Measurements from ENCODE around the gene BRINP2.

Gene BRINP2

DNA sequence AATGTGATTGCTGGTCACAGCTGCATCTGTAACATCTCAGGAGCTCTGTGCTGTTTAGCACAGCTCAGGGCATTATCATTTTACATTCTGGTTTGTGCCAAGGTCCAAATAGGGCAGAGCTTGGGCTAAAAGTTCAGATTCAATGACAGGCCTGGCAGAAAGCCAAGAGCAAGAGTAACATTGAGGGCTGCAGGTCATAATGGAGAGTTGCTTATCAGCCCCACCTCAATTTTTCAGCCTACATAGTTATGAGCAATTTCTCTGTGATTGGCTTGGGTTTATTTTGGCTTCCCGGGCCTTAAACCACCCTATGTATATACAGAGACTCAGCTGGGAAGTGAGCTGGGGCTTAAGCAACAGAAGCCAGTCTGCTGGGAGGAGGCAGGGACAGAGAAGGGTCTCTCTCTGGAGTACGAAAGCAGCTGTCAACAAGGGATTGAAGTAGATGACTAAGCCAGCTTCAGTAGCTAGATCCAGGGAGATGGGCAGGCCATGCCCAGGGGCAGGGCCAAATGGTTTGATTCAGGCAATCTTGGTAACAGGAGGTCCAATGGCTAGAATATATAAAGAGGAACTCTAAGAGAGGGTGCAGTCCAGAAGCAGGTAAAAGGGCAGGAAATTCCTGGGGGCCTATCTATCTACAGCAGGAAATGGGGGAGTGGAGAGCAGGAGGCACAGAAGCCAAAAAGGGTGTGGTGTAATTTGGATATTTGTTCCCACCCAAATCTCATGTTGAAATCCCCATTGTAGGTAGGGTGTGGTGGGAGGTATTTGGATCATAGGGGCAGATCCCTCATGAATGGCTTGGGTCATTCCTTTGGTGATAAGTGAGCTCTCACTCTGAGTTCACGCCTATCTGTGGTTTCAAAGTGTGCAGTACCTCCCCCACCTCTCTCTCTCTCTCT lies 49.0 kb downstream of the BRINP2 start:
- ATAC-seq, result no peak

DNA sequence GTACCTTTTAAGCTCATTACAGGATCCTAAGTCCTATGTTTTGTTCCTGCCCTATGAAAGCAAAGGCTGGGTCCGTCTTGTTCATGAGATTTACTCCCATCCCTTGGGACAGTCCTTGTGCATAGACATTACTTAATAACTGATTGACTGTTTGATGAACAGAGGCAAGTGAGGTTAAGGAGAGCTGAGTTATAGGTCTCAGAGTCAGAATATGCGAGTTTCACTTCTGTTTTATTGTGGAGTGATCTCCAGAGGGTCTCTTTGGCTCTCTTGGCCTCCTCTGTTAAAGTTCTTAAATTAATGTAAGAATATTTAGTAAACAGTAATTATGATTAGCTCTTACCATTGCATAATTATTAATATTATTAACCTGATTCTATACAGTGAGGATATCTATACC lies 52.6 kb downstream of the BRINP2 start:
- ATAC-seq, result no peak

DNA sequence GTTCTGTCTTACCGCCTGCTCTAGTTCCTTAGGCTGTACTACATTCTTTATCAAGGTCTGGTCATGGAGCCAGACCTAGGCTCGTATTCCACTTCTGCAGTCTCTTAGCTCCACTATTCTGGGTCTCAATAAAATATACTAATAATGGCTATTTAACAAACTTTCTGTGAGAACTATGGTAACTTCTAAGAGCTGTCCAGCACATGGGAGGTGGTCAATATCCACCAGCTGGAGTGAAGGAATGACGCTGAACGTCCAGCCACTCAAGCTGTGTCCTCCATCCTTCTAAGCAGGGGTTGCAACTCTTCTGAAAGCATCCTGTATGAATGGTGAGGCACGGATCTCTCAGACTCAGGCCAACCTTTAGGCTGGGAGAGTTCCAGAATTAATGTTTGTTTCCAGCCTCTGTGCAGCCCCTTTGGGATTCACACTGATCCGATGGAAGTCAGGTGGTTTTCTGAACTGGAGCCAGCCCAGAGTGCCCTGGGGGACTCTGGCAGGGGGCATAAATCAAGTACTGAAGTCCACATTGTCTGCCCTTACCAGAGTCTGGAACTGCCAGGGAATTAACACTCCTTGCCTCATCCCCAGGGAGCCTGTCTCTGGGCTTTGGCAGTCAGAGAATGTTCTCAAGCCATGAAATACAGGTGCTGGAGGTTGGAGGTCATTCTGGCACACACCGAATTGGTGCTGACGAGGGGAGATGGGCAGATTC lies 57.4 kb downstream of the BRINP2 start:
- no peak for ATAC-seq

DNA sequence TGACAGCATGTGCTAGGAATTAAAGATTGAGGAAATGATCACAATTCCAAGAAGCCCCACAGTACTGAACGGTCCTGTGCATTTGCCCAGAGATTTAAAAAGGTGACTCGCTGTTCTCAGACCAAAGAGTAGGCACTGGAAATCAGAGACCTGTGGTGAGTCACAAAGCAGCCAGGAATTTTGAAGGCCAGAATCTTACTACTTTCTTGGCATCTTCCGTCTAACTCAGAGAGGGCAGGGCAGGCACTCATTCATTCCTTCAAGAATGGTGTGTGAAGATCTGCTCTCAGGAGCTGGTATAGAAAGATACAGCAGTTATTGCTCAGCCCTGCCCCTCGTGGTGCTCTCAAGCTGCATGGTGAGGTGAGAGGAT lies 57.9 kb downstream of the BRINP2 start:
- ATAC-seq, result no peak

DNA sequence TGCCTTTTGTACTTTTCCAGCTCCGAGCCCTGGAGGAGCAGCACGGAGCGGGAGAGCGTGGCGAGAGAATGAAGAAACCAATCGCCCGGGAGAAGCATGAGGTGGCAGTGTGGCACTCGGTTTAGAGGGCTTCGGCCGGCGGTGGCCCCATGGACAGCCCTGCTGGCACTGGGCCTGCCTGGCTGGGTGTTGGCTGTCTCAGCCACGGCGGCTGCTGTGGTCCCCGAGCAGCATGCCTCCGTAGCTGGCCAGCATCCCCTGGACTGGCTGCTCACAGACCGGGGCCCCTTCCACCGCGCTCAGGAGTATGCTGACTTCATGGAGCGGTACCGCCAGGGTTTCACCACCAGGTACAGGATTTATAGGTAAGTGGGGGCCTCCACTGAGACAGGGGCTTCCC lies 59.0 kb downstream of the BRINP2 start:
- no peak for ATAC-seq

DNA sequence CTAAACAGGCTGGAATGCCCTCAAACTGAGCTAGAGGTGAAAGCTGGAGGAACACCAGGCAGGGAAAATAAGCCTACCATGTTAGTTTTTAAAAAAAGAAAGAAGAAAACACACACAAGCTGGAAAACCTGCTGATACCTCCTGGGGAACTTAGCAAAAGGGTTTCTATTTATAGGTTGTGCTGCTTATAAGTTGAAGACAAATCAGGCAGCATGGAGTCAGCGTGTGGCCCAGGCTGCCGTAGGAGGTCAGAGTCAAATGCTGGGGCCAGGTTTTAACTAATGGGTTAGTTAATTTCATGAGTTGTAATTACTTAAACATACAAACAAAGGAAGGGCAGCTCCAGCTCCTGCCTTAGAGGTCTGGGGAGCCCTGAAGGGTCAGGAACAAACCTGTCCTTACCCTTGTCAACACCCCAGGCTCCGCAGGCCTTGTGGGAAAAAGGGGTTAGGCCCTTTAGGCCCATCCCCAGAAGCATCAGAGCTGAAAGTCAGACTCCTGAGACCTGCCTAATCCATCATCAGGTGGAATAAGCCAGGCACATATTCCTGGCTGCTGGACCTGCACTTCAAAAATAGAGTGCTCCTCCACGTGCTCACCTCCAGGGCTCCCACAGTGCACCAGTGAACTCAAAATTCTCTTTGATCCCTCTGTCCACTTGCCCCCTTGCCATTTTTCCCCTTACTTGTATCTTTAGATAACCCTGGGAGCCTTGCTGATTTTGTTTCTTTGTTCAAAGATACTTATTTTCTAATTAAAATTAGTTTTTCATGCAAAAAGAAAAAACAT lies 59.7 kb downstream of the BRINP2 start:
- no peak for ATAC-seq

DNA sequence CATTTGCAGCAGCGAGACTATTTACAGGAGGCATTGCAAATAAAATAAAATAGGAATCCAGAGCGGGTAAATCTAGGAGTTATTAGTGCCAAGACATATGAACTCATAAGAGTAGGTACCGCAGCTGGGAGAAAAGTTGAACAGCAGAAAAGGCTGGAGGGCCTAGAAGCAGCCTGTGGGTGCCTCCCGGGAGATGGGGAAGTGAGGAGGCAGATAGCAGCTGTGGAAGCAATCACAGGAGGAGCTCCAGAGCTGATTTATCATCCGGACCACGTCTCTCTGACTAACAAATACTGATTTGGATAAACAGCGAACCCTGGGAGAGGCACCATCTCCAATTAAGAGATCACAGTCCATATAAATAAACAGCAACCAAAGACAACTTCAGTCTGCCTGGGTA lies 64.6 kb downstream of the BRINP2 start:
- no peak for ATAC-seq

DNA sequence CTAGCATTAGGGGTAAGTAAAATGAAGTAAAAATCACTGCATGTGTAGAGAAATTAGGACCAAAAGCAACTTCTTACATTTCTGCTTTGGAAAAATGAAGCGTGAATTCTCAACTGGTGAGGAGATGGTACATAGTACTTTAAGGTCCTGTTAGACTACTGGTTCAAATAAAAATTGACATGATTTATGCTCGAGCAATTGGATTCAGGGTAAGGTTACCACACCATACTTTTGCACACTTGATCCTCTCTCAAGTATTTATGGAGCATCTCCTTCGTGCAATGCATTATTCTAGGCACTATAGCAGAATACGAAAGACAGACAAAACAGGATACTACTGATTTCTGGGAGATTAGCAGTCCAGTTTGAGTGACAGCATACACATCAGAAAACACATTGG lies 66.2 kb downstream of the BRINP2 start:
- ATAC-seq, result no peak

DNA sequence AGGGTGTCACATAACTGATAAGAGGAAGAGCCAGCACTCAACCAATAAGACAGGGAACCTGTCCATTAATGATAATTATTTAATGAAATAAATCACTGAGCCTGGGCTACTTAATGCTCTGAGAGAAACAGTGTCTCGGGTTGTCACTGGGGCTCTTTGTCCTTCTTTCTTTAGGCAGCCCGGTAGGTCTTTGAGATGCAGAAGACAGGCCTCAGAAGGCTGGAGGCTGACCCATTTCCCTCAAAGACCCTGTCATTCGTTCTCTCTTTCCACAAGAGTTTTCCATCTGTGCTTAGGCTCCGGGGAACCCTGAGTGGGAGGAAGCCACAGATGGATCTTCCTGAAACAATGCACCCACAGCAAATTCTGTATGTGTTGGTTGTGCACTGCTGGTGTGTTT lies 68.2 kb downstream of the BRINP2 start:
- no peak for ATAC-seq

DNA sequence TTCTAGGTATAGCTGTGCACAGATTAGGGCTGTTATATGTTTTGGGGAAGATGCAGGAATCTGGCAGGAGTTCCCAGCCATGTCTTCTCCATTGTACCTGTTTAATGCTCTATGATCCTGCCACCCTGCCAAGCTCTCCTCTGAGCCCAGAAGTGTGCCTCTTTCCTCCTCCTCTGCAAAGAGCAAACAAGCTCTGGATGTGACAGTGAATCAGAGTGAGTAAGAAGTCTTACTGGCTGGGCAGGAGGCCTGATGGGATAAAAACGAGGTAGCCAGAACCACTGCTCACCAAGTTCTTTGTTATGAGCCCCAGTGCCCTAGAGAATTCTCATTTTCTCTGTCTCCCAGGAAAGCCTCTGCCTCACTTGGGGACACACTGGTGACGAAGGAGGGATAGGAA lies 69.0 kb downstream of the BRINP2 start:
- ATAC-seq, result no peak

DNA sequence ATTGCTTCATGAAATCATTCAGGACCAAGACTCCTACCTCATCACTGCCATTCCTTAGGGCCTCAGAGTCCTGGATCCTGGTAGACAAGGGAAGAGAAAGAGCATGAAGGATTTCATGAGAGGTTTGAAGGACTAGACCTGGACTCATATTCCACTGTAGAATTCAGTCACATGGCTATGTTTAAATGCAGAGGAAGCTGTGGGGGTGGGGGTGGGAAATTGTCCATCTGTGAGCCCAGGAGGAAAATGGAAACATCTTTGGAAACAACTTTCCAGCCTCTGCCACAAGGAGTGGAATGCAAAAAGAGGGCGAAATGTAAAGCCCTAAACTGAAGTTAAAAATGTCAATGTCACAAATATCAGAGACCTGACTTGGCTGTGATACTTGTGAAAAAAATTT lies 73.0 kb downstream of the BRINP2 start:
- ATAC-seq, result no peak

DNA sequence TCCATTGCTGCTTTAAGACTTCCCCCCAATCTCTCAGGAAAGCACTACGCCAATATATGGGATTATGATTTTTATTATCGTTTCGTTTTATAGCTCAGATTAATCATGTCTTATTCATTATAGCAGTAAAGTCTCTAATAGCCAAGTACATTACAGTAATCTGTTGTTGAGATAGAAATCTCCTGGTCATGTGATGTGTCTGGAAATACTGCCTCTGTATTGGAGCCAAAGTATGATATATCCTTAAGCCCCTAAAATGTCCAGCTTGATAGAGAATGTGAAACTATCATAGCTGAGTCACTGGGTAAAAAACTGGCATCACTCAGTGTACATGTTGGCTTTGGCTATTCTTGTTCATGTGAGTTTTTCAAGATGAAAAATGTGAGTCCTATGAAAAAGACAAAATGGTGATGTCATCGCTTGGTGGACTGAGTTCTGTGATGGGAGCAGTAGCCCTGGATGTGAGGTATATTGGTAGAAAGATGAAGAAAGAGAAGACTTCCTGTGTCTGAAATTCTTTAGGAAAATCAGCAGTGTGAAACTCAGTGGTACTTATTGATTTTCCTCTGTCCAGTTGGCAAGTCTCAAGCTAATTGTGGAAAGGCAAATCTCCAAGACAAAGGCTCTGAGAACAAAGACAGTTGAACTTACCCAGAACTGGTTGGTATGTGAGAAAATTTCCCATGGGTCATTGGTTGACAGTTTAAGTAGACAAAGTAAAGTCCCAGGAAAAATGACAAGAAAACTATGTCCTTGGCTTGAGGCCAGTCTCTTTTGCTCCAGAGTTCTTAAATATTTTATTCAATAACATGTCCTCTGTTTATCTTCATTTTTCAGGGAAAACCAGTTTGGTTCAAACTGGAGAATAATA lies 76.2 kb downstream of the BRINP2 start:
- no peak for ATAC-seq

DNA sequence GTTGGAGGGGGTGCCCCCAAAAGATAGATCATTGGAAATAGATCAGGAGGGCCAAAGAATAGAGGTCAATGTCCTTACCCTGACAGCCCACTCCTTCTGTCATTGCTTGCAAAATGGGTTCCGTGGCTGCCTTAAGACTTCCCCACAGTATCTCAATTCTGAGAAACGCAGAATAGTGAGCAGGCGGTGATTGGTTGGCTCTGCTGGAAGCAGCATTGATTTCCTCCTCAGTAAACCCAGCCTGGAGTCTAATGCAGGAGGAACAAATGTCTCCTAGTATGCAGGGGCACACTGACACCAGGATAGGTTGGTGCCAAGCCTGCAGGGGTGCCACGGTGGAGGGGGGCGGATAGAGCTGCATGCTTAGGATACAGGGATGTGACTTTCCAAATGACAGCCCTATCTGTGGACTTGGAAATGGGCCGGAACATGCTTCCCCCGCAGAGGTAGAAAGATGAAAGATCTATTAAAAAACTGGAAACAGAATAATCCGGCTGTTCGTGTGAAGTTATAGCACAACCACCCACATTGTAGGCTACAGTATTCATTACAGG lies 76.9 kb downstream of the BRINP2 start:
- no peak for ATAC-seq

DNA sequence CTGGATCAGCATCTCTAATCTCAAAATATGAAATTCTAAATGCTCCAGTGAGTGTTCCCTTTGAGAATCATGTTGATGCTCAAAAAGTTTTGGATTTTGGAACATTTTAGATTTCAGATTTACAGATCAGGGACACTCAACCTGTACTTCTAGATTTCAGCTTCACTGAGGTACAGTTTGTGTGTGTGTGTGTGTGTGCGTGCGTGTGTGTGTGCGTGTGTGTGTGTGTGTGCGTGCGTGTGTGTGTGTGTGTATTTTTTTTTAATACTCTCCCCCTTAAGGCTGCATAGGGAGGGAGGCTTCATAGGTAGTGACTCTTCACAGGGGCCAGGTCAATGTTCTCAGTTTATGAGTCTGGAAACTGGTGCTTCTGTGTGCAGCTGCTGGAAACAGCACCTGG lies 77.5 kb downstream of the BRINP2 start:
- ATAC-seq, result no peak

DNA sequence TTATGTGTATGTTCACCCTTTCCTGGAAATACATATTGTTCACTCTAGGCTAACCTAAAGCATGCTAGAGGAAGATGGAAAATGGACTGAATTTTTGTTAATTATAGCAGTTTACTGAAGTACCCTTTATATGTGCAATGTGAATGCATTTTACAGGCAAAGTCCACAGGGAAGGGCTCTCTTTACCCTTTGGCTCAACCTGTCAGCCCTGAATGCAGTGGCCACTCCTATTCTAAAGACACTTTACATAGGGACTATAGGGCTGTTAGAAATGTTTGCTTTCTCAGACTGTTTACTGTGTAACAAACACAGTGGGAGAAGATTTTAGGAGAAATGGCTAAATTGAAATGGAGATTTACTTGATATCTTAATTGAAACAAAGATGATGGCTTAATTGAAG lies 78.5 kb downstream of the BRINP2 start:
- no peak for ATAC-seq

DNA sequence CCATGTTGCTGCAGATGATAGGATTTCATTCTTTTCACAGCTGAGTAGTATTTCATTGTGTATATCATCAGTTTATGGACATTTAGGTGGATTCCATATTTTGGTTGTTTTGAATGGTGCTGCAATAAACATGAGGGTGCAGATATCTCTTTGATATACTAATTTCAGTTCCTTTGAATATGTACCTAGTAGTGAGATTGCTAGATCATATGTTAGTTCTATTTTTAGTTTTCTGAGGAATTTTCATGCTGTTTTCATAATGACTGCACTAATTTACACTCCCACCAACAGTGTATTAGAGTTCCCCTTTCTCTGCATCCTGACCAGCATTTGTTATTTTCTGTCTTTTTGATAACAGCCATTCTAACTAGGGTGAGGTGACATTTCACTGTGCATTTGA lies 82.1 kb downstream of the BRINP2 start:
- ATAC-seq, result no peak

DNA sequence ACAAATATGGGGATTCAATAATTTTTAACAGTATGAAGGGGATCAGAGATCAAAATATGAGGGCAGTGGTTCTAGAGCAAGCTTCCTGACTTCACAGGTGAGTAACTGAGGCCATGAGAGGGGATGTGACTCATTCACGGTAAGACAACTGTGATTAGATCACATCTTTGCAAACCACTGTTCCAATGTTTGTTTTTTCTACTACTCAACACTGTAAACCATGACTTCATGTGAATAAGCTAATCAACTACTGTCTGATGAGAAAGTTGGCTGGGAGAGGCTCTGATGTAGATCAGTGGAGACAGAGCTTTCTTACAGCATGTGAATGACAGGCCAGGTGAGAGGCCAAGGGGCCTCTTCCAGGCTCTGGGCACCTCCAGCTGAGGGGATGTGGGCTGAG lies 84.7 kb downstream of the BRINP2 start:
- ATAC-seq, result no peak

DNA sequence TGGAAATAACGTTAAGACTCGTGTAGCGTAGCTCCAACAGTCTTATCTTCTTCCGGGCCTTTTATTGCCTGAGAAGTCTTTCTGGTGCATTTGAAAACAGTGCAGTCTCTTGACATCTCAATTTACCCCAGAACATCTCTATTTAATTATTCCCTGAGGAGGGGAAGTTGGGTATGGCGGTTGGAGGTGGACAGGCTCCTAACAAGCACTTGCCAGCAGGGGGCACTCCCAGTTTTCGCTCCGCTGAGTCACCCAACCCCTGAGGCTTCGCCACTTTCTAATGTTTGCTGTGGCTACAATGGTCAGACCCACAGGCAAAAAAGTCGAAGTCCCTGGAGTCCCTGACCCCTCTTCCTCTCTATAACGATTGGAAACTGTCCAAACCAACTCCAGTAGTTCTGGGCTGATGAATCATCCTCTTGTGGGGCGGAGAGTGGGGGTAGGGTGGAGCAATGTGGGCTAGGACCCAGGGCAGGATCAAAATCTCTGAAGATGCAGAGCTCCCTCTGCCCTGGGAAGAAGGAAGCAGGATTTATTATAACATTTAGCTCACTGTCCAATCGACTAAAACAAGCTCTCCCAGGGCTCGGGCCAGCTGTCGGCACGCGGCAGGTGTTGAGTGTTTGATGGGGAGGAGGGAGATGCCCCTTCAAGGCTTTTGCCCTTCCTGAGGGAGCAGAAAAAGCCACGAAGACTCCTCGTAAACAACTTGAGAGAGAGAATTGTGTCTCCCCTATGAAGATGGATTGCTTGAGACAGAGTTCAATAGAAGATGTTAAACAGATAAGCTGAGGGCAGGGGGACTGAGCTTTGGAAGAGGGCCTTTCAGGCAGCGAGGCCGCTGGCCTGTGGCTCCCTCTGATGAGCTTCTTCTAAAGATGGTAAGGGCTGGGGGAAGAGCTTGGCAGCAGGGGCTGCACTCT lies 85.7 kb downstream of the BRINP2 start:
- no peak for ATAC-seq

DNA sequence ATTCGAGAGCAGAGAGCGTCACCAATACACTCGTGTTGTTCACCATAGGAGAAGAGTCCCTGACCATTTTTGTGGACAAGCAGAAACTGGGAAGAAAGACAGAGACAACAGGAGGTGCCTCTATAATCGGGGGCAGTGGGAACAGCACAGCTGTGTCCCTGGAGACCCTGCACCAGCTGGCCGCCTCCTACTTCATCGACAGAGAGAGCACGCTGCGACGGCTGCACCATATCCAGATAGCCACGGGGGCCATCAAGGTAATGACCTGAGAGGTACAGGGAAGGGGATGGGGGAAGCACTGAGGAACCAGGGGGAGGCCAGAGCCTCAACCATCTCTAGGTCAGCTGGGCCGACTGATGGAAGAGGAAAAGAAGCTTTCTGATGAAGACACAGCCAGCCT lies 86.4 kb downstream of the BRINP2 start:
- no peak for ATAC-seq

DNA sequence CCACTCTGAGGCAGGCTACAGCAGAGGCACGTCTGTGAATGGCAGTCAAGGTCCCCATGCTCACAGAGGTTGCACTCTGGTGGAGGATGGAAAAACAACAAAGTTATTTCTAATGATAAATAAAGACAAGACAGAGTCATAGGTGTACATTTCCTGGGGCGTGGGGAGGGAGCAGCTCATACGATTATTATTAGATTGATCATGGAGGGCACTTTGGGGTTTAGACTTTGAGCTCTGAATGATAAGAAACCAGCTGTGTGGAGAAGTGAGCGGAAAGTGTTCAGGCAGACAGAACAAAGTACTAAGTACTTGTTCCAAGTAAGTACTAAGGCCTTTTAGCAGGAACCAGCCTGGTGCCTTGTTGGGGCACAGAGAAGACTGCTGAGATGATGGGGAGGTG lies 86.8 kb downstream of the BRINP2 start:
- ATAC-seq, result no peak

DNA sequence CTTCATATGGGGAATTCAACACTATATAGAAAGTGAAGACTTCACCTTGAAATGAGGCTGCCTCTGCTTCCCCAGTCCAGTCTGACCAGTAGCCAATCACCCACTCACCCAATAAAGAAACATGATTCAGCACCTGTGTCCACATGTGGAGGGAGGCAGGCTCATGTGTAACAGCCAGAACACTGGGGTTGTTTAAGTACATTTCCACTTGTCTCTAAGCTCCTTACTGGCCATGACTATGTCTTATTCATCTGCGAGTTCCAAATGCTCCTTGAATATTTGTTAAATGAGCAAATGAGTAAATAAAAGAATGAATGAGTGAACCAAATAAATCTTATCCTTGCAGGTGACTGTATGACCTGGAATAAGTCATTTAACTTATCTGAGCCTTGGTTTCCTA lies 100.1 kb downstream of the BRINP2 start:
- no peak for ATAC-seq

All from activated CD4-positive, CD25-positive, alpha-beta regulatory T cell treated with anti-CD3 and anti-CD28 coated beads, Interleukin-2, amount 50 U/mL, for 24 hours (primary cell).